Colonic mucosa (tissue), 4 donors: ENCODE data around the gene GFOD1. TPM values are rescaled to one million over a fixed set of nuclear protein-coding genes. Genes with fewer than 3 reads are reported as not detected.
A peak's percentile ranks its signal among the peaks of the same experiment; 100 is the strongest.

Experiments
- DNase-seq: peaks from one replicate; pipeline ENCODE4 v3.0.0-alpha.2; 2020
- H3K27ac ChIP-seq: fragments of 200-600 bp; one replicate; pipeline ENCODE4 v1.8.0; 2021
- H3K27me3 ChIP-seq: fragments of 200-600 bp; one replicate; pipeline ENCODE4 v1.8.0; 2021
- H3K36me3 ChIP-seq: fragments of 200-600 bp; one replicate; pipeline ENCODE4 v1.8.0; 2021
- H3K4me1 ChIP-seq: fragments of 200-600 bp; one replicate; pipeline ENCODE4 v1.8.0; 2021; ENCODE audit warnings: mild to moderate bottlenecking
- H3K4me3 ChIP-seq: fragments of 200-600 bp; one replicate; pipeline ENCODE4 v1.8.0; 2021
- H3K9ac ChIP-seq, 2 donors: one replicate each; pipeline ENCODE4 v1.7.0; 2013; ENCODE audit warnings: control low read depth in 2 of 2, low read depth in 2 of 2, low read length in 2 of 2
- H3K9me3 ChIP-seq: fragments of 200-600 bp; one replicate; pipeline ENCODE4 v1.8.0; 2021
- CTCF ChIP-seq: fragments of 200-600 bp; IDR thresholded peaks from one replicate; pipeline ENCODE4 v1.8.0; 2022; ENCODE audit warnings: antibody characterized with exemption, mild to moderate bottlenecking
- intact Hi-C: fragments of 100-400 bp; cut with DNase I; formaldehyde crosslinking; loops from one replicate; pipeline ENCODE4 v1.14.1; 2022
- total RNA-seq, 2 donors: library from RNA; stranded (reverse); fragmentation: NEBNext Ultra II Directional in 1 of 2; extraction: Animal tissue kit (Norgen Biotek cat#: 25700) in 1 of 2; gene quantifications; one replicate each; pipeline ENCODE4 v1.2.1, GENCODE V29; 2021
- donor health status: healthy.
- donor health status: DM: no; HTN: no; CAD: no.
- donor health status: DM: no; HTN: no; CAD: no.

Gene GFOD1
- total RNA-seq, 2 donors from 2014 or later = 6.9 to 7.6 TPM

GRCh38 chr6:13531956-13532355 lies 44.6 kb upstream of the GFOD1 start:
- no peak overlapping the region for H3K9ac ChIP-seq
- intact Hi-C loops = loop anchor here (10.0 kb wide), 2 partner anchors 147 to 627 kb away; no protein-coding TSS in a partner anchor

GRCh38 chr6:13528777-13529343 lies 41.5 kb upstream of the GFOD1 start:
- DNase-seq = peak; percentile 33
- H3K9me3 ChIP-seq = no peaks in the 10 kb centered on the region
- H3K27me3 ChIP-seq = no peaks in the 10 kb centered on the region
- H3K4me3 ChIP-seq = no peak overlapping the region
- H3K4me1 ChIP-seq = no peaks in the 10 kb centered on the region
- H3K27ac ChIP-seq = no peak overlapping the region
- H3K36me3 ChIP-seq = no peaks in the 10 kb centered on the region
- no peak for TF ChIP-seq CTCF
- intact Hi-C loops = no loop called here
- no peak overlapping the region for H3K9ac ChIP-seq

More at GRCh38 chr6:13531956-13532355, 44.6 kb upstream of the GFOD1 start:
- no peak overlapping the region for H3K4me3 ChIP-seq
- no peaks in the 10 kb centered on the region for H3K4me1 ChIP-seq
- H3K27me3 ChIP-seq = no peaks in the 10 kb centered on the region
- no peak for TF ChIP-seq CTCF
- H3K9me3 ChIP-seq = no peaks in the 10 kb centered on the region
- no peaks in the 10 kb centered on the region for H3K36me3 ChIP-seq
- no peak overlapping the region for H3K27ac ChIP-seq
- no peak for DNase-seq

GRCh38 chr6:13528232-13528631 lies 40.8 kb upstream of the GFOD1 start:
- H3K27me3 ChIP-seq = no peaks in the 10 kb centered on the region
- H3K4me3 ChIP-seq = no peak overlapping the region
- intact Hi-C loops = no loop called here
- H3K27ac ChIP-seq = no peak overlapping the region
- no peak overlapping the region for H3K9ac ChIP-seq
- H3K4me1 ChIP-seq = no peaks in the 10 kb centered on the region
- no peak for DNase-seq
- H3K36me3 ChIP-seq = no peaks in the 10 kb centered on the region
- H3K9me3 ChIP-seq = no peaks in the 10 kb centered on the region
- no peak for TF ChIP-seq CTCF

GRCh38 chr6:13527671-13528056 lies 40.3 kb upstream of the GFOD1 start:
- no peaks in the 10 kb centered on the region for H3K9me3 ChIP-seq
- no peak for TF ChIP-seq CTCF
- no peak overlapping the region for H3K27ac ChIP-seq
- intact Hi-C loops = no loop called here
- no peak overlapping the region for H3K4me3 ChIP-seq
- DNase-seq = no peak
- no peaks in the 10 kb centered on the region for H3K27me3 ChIP-seq
- no peaks in the 10 kb centered on the region for H3K4me1 ChIP-seq
- no peak overlapping the region for H3K9ac ChIP-seq
- H3K36me3 ChIP-seq = no peaks in the 10 kb centered on the region

GRCh38 chr6:13526727-13527670 lies 39.6 kb upstream of the GFOD1 start:
- Histone ChIP-seq H3K4me3 (no peak overlapping the region), H3K36me3 (no peaks in the 10 kb centered on the region), H3K27ac (peak overlapping the region; percentile 32), H3K9ac (peak overlapping the region in 1 of 2 donors; percentile 48), H3K27me3 (no peaks in the 10 kb centered on the region), H3K4me1 (no peaks in the 10 kb centered on the region), H3K9me3 (no peaks in the 10 kb centered on the region)
- peak; percentile 48 for DNase-seq
- intact Hi-C loops = no loop called here
- TF ChIP-seq CTCF = no peak
